HepG2 (cell line): ENCODE results near the gene ASIC3. TPM values are rescaled to one million over a fixed set of nuclear protein-coding genes. Genes with fewer than 3 reads are reported as not detected.

Source experiments
- CBX5 ChIP-seq: sonication (generic); formaldehyde crosslinking; IDR thresholded peaks from 2 replicates; pipeline ENCODE4 v1.4.0; 2020; ENCODE audit warnings: missing genetic modification reagents, borderline replicate concordance
- FOXJ3 ChIP-seq: sonication (generic); formaldehyde crosslinking; IDR thresholded peaks from 2 replicates; pipeline ENCODE4 v1.4.0; 2020; ENCODE audit warnings: missing genetic modification reagents, mild to moderate bottlenecking, borderline replicate concordance
- JDP2 ChIP-seq: sonication (generic); formaldehyde crosslinking; IDR thresholded peaks from 2 replicates; pipeline ENCODE4 v1.8.1; 2022; ENCODE audit warnings: missing genetic modification reagents, borderline replicate concordance
- NFE2 ChIP-seq: sonication (generic); formaldehyde crosslinking; IDR thresholded peaks from 2 replicates; pipeline ENCODE4 v1.4.0; 2020; ENCODE audit warnings: missing genetic modification reagents
- RAD21 ChIP-seq: fragments of 450-650 bp; formaldehyde crosslinking; IDR thresholded peaks from 2 replicates; pipeline ENCODE4 v1.5.0; 2020; ENCODE audit warnings: mild to moderate bottlenecking
- SMAD1 ChIP-seq: sonication (generic); formaldehyde crosslinking; IDR thresholded peaks from 2 replicates; pipeline ENCODE4 v1.4.0; 2020; ENCODE audit warnings: missing genetic modification reagents, low read depth, mild to moderate bottlenecking, borderline replicate concordance
- SP140L ChIP-seq: sonication (generic); formaldehyde crosslinking; IDR thresholded peaks from 2 replicates; pipeline ENCODE4 v1.4.0; 2020; ENCODE audit warnings: missing genetic modification reagents, borderline replicate concordance
- ZNF121 ChIP-seq: sonication (generic); formaldehyde crosslinking; IDR thresholded peaks from 2 replicates; pipeline ENCODE4 v1.5.0; 2020; ENCODE audit warnings: mild to moderate bottlenecking, missing genetic modification reagents
- ZNF615 ChIP-seq: sonication (generic); formaldehyde crosslinking; IDR thresholded peaks from 2 replicates; pipeline ENCODE4 v1.5.0; 2020; ENCODE audit warnings: mild to moderate bottlenecking, missing genetic modification reagents, borderline replicate concordance
- ZNF616 ChIP-seq: sonication (generic); formaldehyde crosslinking; IDR thresholded peaks from 2 replicates; pipeline ENCODE4 v1.5.0; 2020; ENCODE audit warnings: low read depth, mild to moderate bottlenecking, missing genetic modification reagents
- polyA plus RNA-seq, 8 experiments: library from polyadenylated mRNA; depleted of rRNA in 3 of 8; stranded (reverse) in 7 of 8; unstranded in 1 of 8; fragments of >200 nt; fragmentation: Illumina TruSeq in 4 of 8; extraction: Trizol in 4 of 8; gene quantifications; 2 replicates each; pipeline versions ENCODE4 v1.2.1 to v1.2.3, GENCODE V29; 2011 to 2016; ENCODE audit warnings: low read depth in 4 of 8, missing spikeins in 1 of 8, mixed read lengths in 1 of 8; ENCODE audit not compliant: insufficient read depth in 1 of 8
- total RNA-seq, 5 experiments: library from RNA; depleted of rRNA; stranded (reverse); fragments of >200 nt; fragmentation: Illumina TruSeq; extraction: Trizol; gene quantifications; 2 replicates each; pipeline ENCODE4 v1.2.3, GENCODE V29; 2016; ENCODE audit warnings: low read depth in 1 of 5
- TF ChIP-seq, protein P1 (sequence below): sonication (generic); formaldehyde crosslinking; IDR thresholded peaks from 2 replicates; pipeline ENCODE4 v1.4.0; 2020; ENCODE audit warnings: missing genetic modification reagents
- TF ChIP-seq, protein P2 (sequence below): sonication (generic); formaldehyde crosslinking; IDR thresholded peaks from 2 replicates; pipeline ENCODE4 v1.8.1; 2023; ENCODE audit warnings: mild to moderate bottlenecking, moderate library complexity, missing genetic modification reagents
- TF ChIP-seq, protein P3 (sequence below): sonication (generic); formaldehyde crosslinking; IDR thresholded peaks from 2 replicates; pipeline ENCODE4 v1.5.0; 2020; ENCODE audit warnings: mild to moderate bottlenecking, missing genetic modification reagents
- TF ChIP-seq, protein P4 (sequence below): IDR thresholded peaks from 2 replicates; pipeline ENCODE4 v1.6.1; 2012; ENCODE audit warnings: inconsistent platforms
- TF ChIP-seq, protein P5 (sequence below): sonication (generic); formaldehyde crosslinking; IDR thresholded peaks from 2 replicates; pipeline ENCODE4 v1.5.1; 2020; ENCODE audit warnings: missing genetic modification reagents, mild to moderate bottlenecking, borderline replicate concordance
- TF ChIP-seq, protein P6 (sequence below), 2 experiments: fragments of 450-650 bp in 1 of 2; sonication (generic) in 1 of 2; formaldehyde crosslinking; IDR thresholded peaks; 2 replicates each; pipeline versions ENCODE4 v1.5.0 to v1.8.0; 2020 to 2022; ENCODE audit warnings: mild to moderate bottlenecking in 1 of 2, missing genetic modification reagents in 1 of 2

Gene ASIC3
- total and polyA plus RNA-seq, 2 of the 13 experiments (the other 11 are each of a cell fraction or from before 2014, with no cell fraction given) = 0.51 TPM; not detected in 1

DNA sequence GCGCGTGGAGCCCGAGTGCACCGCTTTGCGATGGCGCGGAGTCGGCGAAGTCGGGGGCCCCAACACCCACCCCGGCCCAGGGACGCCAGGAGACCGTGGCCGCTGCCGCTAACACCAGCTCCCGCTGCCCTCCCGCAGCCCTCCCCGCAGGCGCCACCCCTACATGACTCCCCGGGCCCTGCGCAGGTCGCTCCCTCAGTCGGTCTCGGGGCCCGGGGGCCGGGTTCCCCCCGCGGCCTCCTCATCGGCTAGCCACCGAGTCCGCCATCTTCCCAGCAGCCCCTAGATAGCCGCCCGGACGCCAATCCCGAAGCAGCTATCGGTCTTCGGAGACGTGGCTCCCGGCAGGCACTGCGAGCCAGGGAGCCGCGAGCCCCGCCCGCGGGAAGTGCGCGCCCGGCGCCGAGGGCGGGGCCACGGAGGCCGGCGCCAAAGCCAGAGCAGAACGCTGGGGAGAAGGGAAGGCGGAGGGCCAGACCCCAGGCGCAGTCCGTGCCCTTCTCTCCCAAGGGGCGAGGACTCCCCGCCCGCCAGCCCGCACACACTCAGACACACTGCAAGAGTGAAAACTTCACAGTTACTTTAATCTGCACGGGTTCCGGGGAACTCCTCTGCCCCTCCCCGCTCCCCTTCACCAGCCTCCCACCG is 32.3 kb downstream of the ASIC3 start, which contains the start of gene FASTK (continued):
- TF ChIP-seq, protein P1, sequence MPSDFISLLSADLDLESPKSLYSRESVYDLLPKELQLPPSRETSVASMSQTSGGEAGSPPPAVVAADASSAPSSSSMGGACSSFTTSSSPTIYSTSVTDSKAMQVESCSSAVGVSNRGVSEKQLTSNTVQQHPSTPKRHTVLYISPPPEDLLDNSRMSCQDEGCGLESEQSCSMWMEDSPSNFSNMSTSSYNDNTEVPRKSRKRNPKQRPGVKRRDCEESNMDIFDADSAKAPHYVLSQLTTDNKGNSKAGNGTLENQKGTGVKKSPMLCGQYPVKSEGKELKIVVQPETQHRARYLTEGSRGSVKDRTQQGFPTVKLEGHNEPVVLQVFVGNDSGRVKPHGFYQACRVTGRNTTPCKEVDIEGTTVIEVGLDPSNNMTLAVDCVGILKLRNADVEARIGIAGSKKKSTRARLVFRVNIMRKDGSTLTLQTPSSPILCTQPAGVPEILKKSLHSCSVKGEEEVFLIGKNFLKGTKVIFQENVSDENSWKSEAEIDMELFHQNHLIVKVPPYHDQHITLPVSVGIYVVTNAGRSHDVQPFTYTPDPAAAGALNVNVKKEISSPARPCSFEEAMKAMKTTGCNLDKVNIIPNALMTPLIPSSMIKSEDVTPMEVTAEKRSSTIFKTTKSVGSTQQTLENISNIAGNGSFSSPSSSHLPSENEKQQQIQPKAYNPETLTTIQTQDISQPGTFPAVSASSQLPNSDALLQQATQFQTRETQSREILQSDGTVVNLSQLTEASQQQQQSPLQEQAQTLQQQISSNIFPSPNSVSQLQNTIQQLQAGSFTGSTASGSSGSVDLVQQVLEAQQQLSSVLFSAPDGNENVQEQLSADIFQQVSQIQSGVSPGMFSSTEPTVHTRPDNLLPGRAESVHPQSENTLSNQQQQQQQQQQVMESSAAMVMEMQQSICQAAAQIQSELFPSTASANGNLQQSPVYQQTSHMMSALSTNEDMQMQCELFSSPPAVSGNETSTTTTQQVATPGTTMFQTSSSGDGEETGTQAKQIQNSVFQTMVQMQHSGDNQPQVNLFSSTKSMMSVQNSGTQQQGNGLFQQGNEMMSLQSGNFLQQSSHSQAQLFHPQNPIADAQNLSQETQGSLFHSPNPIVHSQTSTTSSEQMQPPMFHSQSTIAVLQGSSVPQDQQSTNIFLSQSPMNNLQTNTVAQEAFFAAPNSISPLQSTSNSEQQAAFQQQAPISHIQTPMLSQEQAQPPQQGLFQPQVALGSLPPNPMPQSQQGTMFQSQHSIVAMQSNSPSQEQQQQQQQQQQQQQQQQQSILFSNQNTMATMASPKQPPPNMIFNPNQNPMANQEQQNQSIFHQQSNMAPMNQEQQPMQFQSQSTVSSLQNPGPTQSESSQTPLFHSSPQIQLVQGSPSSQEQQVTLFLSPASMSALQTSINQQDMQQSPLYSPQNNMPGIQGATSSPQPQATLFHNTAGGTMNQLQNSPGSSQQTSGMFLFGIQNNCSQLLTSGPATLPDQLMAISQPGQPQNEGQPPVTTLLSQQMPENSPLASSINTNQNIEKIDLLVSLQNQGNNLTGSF (CRISPR knock-in tag) = peak; percentile 75
- TF ChIP-seq FOXJ3 (CRISPR knock-in tag) (no peak), NFE2 (CRISPR knock-in tag) (no peak), CBX5 (CRISPR knock-in tag) (no peak), JDP2 (CRISPR knock-in tag) (no peak), ZNF616 (CRISPR knock-in tag) (0 out of 2 replicates have a peak, but pooled peaks have one; percentile 14), SP140L (CRISPR knock-in tag) (no peak), ZNF615 (CRISPR knock-in tag) (no peak), ZNF121 (CRISPR knock-in tag) (no peak), SMAD1 (CRISPR knock-in tag) (no peak; the same call in 1 of the 2 replicates), RAD21 (CRISPR knock-in tag) (peak; percentile 42; the same call in 1 of the 2 replicates)
- TF ChIP-seq, protein P2, sequence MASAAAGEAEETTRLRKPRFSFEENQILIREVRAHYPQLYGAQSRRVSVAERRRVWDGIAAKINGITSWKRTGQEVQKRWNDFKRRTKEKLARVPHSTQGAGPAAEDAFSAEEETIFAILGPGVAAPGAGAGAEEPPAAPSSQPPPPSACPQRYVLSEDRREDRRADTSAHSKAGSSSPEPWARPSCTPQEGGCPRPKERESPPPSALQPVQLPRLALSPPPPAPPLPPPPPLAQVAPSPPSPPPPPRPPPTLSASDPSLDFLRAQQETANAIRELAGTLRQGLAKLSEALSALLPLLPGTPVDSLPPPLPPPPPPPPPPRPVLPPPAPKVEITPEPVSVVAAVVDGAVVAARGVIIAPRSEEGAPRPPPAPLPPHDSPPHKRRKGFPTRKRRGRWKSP (CRISPR knock-in tag) = no peak
- TF ChIP-seq, protein P3, sequence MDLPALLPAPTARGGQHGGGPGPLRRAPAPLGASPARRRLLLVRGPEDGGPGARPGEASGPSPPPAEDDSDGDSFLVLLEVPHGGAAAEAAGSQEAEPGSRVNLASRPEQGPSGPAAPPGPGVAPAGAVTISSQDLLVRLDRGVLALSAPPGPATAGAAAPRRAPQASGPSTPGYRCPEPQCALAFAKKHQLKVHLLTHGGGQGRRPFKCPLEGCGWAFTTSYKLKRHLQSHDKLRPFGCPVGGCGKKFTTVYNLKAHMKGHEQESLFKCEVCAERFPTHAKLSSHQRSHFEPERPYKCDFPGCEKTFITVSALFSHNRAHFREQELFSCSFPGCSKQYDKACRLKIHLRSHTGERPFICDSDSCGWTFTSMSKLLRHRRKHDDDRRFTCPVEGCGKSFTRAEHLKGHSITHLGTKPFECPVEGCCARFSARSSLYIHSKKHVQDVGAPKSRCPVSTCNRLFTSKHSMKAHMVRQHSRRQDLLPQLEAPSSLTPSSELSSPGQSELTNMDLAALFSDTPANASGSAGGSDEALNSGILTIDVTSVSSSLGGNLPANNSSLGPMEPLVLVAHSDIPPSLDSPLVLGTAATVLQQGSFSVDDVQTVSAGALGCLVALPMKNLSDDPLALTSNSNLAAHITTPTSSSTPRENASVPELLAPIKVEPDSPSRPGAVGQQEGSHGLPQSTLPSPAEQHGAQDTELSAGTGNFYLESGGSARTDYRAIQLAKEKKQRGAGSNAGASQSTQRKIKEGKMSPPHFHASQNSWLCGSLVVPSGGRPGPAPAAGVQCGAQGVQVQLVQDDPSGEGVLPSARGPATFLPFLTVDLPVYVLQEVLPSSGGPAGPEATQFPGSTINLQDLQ (CRISPR knock-in tag) = 0 out of 2 replicates have a peak, but pooled peaks have one; percentile 18
- TF ChIP-seq, protein P4, sequence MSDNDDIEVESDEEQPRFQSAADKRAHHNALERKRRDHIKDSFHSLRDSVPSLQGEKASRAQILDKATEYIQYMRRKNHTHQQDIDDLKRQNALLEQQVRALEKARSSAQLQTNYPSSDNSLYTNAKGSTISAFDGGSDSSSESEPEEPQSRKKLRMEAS = no peak
- TF ChIP-seq, protein P5, sequence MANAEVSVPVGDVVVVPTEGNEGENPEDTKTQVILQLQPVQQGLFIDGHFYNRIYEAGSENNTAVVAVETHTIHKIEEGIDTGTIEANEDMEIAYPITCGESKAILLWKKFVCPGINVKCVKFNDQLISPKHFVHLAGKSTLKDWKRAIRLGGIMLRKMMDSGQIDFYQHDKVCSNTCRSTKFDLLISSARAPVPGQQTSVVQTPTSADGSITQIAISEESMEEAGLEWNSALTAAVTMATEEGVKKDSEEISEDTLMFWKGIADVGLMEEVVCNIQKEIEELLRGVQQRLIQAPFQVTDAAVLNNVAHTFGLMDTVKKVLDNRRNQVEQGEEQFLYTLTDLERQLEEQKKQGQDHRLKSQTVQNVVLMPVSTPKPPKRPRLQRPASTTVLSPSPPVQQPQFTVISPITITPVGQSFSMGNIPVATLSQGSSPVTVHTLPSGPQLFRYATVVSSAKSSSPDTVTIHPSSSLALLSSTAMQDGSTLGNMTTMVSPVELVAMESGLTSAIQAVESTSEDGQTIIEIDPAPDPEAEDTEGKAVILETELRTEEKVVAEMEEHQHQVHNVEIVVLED (CRISPR knock-in tag) = peak; percentile 92
- TF ChIP-seq, protein P6, sequence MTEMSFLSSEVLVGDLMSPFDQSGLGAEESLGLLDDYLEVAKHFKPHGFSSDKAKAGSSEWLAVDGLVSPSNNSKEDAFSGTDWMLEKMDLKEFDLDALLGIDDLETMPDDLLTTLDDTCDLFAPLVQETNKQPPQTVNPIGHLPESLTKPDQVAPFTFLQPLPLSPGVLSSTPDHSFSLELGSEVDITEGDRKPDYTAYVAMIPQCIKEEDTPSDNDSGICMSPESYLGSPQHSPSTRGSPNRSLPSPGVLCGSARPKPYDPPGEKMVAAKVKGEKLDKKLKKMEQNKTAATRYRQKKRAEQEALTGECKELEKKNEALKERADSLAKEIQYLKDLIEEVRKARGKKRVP (CRISPR knock-in tag; IDR thresholded peaks at IDR 0.05) = no peak
